ENCODE data around the gene SLC35F3.
"Not testable (repeated sequence)": the region's sequence is repeated elsewhere in the genome, so short reads cannot be mapped to it uniquely, and the experiment has no call there.

SLC35F3 gene

DNA sequence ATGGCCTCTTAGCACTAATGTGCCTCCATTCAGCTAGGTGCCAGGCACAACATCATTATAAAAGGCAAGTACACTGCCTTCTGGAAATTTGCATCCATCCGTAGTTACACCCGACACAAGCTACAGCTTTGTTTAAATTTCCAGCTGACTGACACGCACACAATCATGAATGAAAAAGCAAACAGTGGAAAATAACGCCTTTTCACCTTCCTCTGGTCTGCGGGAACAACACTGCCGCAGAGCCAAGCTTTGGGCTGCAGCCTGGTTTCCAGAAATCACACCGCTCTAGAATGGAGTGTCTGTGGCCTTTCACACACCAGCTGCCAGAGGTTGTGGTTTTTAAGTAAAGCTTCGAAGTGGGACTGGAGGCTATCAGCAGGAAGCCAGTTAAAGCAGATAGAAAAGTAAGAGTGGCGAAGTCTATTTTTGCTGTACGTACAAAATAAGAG lies 326.0 kb downstream of the SLC35F3 start:
- peak; percentile 53 to 84 (median 54) for DNase-seq

- peak in 2 of 3 experiments; percentile 42 to 61 for DNase-seq
These were observed 326.8 kb downstream of the SLC35F3 start for GRCh38 chr1:234231061-234231892.

DNA sequence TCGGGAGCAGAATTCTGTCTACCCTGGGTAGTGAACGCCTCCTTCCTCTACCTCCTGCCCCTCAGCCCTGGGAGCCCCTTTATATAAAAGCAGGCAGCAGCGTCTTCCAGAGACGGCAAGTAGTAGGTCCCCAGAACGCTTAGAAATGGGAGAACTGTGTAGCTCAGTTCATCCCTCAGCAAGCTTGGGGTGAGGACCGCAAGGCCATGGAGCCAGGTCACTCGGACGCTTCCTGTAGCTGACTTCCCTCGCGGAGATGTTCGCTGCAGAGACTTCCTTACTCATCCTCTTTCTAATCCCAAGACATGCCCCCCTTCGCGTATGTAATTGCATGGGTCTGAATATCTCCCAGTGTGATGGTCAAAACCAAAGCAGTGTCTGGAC lies 327.4 kb downstream of the SLC35F3 start:
- no peak for DNase-seq

- peak in 1 of 3 experiments; percentile 28 for DNase-seq
These were observed 329.7 kb downstream of the SLC35F3 start for GRCh38 chr1:234234199-234234598.

DNA sequence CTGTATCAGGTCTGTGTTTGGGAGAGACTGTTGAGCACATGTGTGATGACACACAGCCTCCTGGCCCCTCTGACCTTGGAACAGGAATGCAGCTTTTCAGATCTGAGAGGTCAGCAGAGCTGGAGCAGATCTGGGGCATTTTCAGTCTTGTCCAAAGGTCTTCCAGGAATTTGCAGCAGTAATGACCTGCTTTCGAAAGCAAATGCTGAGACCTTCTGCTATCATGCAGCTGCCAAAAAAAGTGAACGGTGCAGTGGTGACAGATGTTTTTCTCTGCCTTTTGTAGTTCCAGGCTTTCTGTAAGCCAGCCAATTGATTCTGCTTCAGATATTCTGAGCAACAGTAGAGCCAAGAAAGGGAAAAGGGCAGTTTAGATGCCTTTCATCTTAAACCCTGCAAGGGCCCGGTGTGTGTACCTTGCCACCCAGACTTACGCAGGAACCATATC lies 331.0 kb downstream of the SLC35F3 start:
- no peak for DNase-seq

- DNase-seq = no peak
These were observed 332.9 kb downstream of the SLC35F3 start for GRCh38 chr1:234237393-234237792.

- DNase-seq = peak in 1 of 3 experiments; percentile 26
These were observed 333.6 kb downstream of the SLC35F3 start for GRCh38 chr1:234238060-234238459.

GRCh38 chr1:234239515-234239914 lies 335.0 kb downstream of the SLC35F3 start:
- DNase-seq = no peak

DNA sequence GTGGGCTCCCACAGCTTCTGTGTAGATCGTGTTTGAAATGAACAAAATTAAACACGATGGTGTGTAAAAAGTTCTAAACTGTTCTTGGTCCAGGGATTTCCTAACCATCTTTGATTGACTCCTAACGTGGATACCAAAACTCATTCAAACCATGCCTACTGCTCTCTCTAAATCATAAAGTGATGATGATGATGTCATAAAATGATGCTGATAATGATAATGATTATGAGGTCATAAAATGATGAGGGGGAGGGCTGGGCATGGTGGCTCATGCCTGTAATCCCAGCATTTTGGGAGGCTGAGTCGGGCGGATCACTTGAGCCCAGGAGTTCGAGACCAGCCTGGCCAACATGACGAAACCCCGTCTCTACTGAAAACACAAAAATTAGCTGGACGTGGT lies 335.5 kb downstream of the SLC35F3 start:
- no peak for DNase-seq

DNA sequence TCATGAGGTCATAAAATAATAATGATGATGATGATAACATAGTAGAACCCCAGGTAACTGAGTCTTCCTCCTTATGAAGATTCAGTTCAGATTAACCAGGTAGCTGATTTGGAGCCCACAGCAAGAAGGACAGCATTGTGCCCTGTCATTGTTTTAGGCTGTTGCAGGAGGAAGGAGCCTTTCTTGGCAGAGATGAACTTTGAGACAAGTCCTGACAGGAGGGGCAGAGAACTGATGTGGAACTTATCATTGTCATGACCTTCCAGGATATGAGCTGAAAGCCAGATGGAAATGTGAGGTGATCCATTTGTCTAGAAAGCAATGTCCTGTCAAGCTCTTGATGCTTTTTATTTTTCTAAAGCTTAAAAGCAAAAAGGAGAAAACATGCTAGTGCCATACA lies 336.2 kb downstream of the SLC35F3 start:
- no peak for DNase-seq

GRCh38 chr1:234241941-234242490 lies 337.5 kb downstream of the SLC35F3 start:
- DNase-seq = no peak

GRCh38 chr1:234243521-234244260 lies 339.2 kb downstream of the SLC35F3 start:
- no peak for DNase-seq

DNA sequence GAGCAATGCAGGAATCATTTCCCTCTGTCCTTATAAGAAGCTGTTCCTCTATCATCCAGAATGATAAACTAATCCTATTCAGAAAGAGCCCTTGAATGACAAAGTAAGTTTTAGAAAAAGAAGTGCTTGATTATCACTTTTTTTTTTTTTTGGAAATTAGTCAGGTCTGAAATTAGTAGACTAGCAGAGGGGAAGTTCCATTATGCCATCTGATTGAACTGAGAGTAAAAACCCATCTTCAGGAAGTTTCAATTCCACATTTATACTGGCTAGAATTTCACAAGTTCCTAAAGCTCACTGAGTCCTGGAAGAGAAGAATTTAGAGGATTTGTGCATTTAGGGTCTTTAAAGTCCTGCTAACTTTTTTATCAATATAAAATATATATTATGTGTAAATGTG lies 340.0 kb downstream of the SLC35F3 start:
- DNase-seq = no peak

DNA sequence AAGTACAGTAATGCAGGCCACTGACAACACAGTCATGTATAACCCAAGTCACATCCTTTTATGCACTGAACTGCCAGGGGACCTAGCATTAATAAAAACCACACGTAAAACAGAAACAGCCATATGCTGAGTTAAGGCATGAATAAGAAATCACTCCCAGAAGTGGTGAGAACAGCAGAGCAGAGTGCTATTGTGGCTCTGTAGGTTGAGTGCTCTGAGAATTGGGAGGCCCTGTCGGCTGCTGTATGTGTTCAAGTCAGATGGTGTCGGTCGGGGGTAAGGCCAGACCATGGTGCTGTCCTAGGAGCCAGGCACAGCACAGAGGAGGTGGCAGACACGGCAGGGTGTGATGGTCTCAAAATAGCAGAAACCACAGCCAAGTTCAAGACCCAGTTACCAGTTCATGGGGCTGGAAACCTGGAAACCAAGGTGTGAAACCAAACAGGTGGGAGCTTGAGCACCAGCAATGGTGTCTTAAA lies 342.2 kb downstream of the SLC35F3 start:
- no peak for DNase-seq

- not testable (repeated sequence) for DNase-seq
These were observed 343.3 kb downstream of the SLC35F3 start for GRCh38 chr1:234247746-234248145.

GRCh38 chr1:234250747-234251146 lies 346.3 kb downstream of the SLC35F3 start:
- no peak for DNase-seq

DNA sequence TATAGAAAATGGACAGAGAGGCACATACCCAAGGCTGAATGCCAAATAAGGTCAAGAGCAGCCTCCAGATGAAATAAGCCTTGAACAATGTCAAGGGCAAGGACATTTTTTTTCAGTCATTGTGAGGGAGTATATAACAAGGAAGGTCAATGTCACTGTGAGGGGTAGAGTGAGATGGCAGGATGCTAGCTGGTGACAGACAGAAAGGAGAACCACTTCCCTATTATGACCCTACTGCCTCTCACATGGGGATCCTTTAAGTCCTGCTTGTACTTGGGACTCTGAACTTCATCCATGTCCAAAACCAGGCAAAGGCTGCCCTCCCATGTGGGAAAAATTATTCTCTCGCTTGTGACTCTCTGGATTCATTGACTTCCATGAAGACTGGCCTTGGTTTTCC lies 349.3 kb downstream of the SLC35F3 start:
- no peak for DNase-seq

DNA sequence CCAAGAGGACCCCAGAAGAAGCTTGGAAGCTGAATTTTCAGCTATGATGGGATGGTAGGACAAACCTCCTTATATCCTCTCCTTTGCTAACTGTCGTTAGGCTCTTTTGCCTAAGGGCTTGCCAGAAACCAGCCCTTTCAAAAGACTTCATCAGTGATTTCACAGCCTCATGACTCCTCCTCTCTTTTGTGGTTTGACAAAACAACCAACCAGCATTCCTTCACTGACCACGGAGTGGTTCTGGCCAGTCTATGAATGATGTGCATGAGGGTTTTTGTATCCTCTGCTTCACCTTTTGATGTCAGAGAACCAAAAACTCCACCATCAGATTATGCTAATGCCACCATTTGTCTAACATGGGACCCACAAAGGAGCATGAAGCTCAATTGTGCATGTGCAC lies 351.9 kb downstream of the SLC35F3 start:
- DNase-seq = no peak

DNA sequence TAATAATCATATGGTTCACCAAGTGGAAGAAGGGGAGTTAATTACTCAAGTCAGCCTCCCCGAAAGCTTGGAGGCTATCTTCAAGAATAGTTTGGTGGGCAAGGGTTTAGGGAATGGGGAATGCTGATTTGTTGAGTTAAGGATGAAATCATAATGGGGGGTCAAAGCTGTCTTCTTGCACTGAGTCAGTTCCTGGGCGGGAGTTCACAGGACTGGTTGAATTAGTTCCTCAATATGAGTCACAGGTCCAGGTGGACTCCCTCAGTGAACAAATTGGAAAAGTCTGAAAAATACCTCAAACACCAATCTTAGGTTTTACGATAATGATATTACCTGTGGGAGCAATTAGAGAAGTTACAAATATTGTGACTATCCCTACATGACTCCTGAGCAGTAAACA lies 353.6 kb downstream of the SLC35F3 start:
- DNase-seq = no peak

DNA sequence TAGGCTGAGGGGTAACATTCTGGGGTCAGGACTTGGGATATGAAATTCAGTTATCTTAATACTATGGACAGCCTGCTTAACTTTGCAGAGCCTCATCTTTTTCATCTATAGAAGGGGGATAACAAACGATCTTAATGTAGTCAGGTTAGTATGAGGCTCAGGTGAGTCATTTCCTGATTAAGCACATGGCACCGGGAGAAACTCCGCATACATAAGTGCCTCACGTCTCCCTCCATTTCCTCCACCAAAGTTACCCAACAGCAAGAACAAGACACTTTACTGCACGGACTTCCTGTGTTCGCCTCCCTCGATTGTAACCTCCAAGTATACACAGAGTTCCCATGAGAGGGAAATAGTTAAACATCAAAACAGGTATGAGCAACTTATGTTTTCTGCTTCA lies 356.1 kb downstream of the SLC35F3 start:
- DNase-seq = no peak

GRCh38 chr1:234261545-234261944 lies 357.1 kb downstream of the SLC35F3 start:
- no peak for DNase-seq

DNA sequence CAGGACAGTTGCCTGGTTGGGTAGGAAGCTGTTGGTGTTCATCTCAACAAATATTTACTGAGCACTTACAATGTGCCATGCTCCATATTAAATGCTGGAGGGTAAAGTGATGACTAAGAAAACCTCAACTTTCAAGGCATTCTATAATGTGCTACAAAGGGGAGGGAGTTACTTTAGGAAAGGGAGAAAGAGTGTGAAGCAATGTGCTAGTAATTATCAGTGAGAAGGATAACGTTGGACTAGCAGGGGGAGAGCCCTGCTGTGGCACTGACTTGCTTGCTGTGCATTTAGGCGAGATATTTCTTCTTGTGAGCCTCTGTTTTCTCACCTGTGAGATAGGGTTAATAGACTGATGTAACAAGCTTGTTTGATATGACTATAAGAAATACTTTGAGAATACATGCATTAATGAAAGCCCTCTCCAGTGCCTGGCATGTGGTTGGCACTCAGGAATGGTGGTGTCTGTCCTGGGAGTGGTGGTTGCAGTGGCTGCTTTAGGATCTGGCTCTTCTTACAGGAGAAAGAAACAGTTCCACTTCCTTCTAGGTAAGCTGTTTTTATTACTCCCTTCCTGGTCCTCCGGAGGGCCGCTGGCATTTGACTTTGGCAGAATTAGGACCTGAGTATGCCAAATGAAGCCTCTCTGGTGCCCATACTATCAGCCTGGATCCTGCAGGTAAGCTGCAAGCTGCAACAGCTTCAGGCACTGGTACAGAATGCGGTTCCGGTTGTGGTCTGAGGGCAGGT lies 357.7 kb downstream of the SLC35F3 start:
- no peak for DNase-seq

GRCh38 chr1:234262754-234263105 lies 358.3 kb downstream of the SLC35F3 start:
- no peak for DNase-seq
